Smooth muscle cell of bladder (primary cell): Measurements from ENCODE around the gene FOXA3. TPM values are rescaled to one million over a fixed set of nuclear protein-coding genes. Genes with fewer than 3 reads are reported as not detected.

ENCODE experiments used
- total RNA-seq: library from RNA; depleted of rRNA; stranded (reverse); fragments of >200 nt; gene quantifications from 2 replicates; pipeline ENCODE4 v1.2.3, GENCODE V29; 2014

FOXA3 gene
- not detected in 2 replicates for total RNA-seq

DNA sequence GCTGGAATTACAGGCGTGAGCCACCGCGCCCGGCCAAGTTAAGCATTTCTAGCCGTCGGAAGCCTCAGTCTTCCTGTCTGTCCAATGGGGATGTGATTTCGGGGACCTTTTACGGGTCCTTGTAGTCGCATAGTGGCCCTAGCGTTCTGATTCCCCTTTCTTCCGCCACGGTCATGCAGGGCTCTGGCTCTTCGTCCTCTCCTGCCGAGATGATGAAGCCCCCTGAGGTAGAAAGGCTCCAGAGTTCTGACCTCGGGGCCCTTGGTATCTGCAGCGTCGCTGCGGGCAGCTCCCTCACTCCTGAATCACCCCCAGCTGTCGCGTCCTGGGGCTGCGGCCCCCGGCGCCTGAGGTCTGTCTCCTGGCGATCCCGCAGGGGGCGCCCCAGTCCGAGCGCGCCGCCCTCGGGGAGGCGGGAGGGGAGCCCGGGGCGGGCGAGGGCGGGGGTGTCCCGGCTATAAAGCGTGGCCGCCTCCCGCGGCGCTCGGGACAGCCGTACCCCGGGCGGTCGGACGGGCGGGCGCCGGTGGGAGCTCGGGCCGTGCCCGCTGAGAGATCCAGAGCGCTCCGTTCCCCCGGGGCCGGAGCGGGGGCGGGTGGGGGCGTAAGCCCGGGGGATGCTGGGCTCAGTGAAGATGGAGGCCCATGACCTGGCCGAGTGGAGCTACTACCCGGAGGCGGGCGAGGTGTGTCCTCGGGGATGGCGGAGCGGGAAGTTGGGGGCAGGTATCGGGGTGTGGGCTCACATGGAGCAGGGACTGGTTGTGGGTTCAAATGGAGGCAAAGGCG lies at the start of gene FOXA3:
Gene FOXA3, plus strand, starts transcription at position 487 of the 789 bp plus-strand sequence. Its CDS starts 131 bp downstream, at position 618.

GRCh38 chr19:45814851-45815480 lies 49.2 kb upstream of the FOXA3 start, which contains the start of gene RSPH6A:
Gene RSPH6A (minus strand): TSS chr19:45815308. CDS start chr19:45815176, 132 bp downstream.

GRCh38 chr19:45862564-45863334 lies 1.4 kb upstream of the FOXA3 start, which contains the start of gene SYMPK:
Gene SYMPK (minus strand): TSS chr19:45863147. CDS start chr19:45854495, 8,652 bp downstream.

DNA sequence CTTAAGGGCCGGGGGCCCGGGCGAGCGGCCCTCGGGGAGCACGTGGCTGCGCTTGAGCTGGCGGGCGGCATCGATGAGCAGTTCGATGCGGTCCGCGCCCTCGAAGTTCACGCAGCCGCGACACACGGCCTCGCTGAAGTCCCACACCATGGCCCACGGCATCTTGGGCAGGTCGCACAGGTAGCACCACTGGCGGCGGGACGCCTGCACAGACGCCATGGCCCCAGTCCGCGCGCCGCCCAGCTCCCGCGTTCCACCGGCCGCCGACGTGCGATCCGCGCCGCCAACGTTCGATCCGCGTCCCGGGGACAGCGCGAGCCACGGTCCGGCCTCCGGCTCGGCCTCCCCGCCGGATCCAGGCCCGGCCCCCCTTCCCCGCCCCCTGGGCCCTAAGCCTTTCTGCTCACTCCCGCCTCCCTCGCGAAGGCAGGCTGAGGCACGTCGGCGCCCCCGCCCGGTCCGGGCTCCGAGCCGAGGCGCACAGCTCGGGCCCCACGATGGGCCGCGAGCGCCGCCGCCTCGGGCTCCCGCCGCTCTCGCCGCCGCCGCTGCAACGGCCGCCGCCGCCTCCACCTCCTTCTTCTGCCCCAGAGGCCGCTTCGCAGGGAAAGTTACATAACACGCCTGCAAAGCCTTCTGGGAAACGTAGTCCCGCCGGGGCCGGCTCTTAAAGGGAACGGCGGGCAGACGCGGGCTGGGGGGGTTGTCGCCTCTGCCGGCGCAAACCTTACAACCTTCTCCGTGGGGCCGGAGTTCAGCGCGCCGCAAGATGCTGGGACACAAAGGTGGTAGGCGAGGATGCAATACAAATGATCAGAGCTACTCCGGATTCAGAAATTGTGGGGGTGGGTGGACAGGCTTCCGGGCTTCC lies 21.7 kb downstream of the FOXA3 start, which contains the start of gene IRF2BP1:
Gene IRF2BP1, minus strand, starts transcription at position 586 of the 871 bp plus-strand sequence. Its CDS starts 367 bp downstream, at position 219.

DNA sequence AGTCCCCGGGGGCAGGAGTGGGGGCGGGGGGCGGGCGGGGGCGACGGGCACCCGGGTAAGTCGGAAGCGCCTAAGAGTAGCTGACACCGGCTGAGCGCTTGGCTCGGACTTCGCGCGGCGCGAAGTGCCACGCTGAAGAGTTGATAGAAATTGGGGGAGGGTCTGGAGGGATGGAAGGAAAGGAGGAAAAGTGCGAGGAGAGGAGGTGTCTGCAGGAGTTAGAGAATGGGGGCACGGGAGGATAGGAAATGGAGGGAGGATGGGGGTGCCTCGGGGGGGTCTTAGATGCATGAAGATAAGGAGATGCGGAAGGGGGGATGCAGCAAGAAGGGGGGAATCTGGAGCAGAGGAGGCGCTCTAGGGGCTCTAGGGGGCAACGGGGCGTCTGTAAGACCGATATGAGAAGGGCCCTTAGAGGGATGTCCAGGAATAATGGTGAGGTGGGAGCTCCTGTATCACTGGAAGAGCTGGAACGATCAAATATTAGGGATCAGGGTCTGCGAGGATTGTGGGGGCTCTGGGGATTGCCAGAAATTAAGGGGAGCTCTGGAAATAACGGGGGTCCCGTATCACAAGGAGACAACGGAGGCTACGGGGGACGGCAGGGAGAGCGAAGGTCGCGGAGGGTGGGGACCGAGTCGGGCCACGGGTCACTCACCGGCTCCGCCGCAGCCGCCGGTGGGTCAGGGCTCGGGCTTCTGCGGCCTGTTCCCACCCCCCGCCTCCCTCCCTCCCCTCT lies 38.0 kb downstream of the FOXA3 start, which contains the start of gene MYPOP:
Gene MYPOP, minus strand, starts transcription at position 702 of the 739 bp plus-strand sequence. CDS start 840 bp downstream, outside the sequence.

GRCh38 chr19:45913874-45914830 lies 50.0 kb downstream of the FOXA3 start, which contains the start of gene NANOS2:
Gene NANOS2 (minus strand): TSS chr19:45914778. CDS start chr19:45914693, 85 bp downstream.

Other genes with a start within 250 kb of the FOXA3 start
- 27.9 and 36.7 TPM in 2 replicates for gene EML2, start 224.9 kb upstream of the FOXA3 start, total RNA-seq
- gene GIPR, start 196.1 kb upstream of the FOXA3 start, total RNA-seq: 0.09 and 0.14 TPM in 2 replicates
- 780 and 863 TPM in 2 replicates for gene SNRPD2, start 172.4 kb upstream of the FOXA3 start, total RNA-seq
- 17.2 and 19.1 TPM in 2 replicates for gene QPCTL, start 171.7 kb upstream of the FOXA3 start, total RNA-seq
- 2.0 and 2.6 TPM in 2 replicates for gene FBXO46, start 133.4 kb upstream of the FOXA3 start, total RNA-seq
- gene MEIOSIN, start 130.9 kb upstream of the FOXA3 start, total RNA-seq: not detected in 2 replicates
- 6.8 and 8.0 TPM in 2 replicates for gene SIX5, start 95.1 kb upstream of the FOXA3 start, total RNA-seq
- gene DMPK, start 81.8 kb upstream of the FOXA3 start, total RNA-seq: 28.0 and 70.8 TPM in 2 replicates
- 20.2 and 27.5 TPM in 2 replicates for gene DMWD, start 71.5 kb upstream of the FOXA3 start, total RNA-seq
- gene RSPH6A, start 49.0 kb upstream of the FOXA3 start, total RNA-seq: 0.09 and 0.14 TPM in 2 replicates
- 24.5 and 32.4 TPM in 2 replicates for gene SYMPK, start 1.2 kb upstream of the FOXA3 start, total RNA-seq
- 18.6 and 22.7 TPM in 2 replicates for gene IRF2BP1, start 21.8 kb downstream of the FOXA3 start, total RNA-seq
- gene MYPOP, start 38.3 kb downstream of the FOXA3 start, total RNA-seq: 0.85 and 0.92 TPM in 2 replicates
- not detected in 2 replicates for gene NANOS2, start 50.5 kb downstream of the FOXA3 start, total RNA-seq
- gene NOVA2, start 109.5 kb downstream of the FOXA3 start, total RNA-seq: under 0.01 TPM in 2 replicates
- 5.7 and 7.2 TPM in 2 replicates for gene CCDC61, start 131.1 kb downstream of the FOXA3 start, total RNA-seq
- not detected in 2 replicates for gene PGLYRP1, start 158.7 kb downstream of the FOXA3 start, total RNA-seq
- gene IGFL4, start 176.7 kb downstream of the FOXA3 start, total RNA-seq: not detected in 2 replicates